GM19035 (cell line): ENCODE data around the gene BET1L.
"Not testable (repeated sequence)": the region's sequence is repeated elsewhere in the genome, so short reads cannot be mapped to it uniquely, and the experiment has no call there.

Experiments used
- ATAC-seq: cut with Tn5 transposase; IDR thresholded peaks from one replicate; pipeline ENCODE4 v1.9.1; 2021; ENCODE audit not compliant: unreplicated experiment

The BET1L gene

DNA sequence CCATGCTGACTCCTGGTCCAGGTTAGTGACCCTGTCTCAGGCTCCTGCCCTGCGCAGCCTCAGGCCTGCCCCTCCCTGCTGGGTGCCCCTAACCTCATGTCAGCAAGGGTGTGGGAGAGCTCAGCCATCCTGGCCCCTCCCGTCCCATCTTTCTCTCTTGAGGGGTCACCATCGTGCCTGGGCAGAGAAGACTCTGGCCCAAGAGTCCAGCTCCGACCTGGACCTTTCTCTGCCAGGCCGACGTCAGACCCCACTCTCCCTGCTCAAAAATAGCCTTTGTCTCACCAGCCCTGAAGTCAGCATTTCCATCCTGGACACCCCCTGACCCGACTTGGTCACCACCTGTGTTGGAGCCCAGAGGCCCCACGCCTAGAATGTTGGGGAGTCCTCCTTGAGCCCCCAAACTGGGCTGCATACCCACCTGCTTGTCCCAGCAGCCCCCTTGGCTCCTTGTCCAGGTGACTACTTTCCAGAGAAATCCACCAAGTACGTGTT lies 9.4 kb downstream of the BET1L start:
- ATAC-seq = no peak

DNA sequence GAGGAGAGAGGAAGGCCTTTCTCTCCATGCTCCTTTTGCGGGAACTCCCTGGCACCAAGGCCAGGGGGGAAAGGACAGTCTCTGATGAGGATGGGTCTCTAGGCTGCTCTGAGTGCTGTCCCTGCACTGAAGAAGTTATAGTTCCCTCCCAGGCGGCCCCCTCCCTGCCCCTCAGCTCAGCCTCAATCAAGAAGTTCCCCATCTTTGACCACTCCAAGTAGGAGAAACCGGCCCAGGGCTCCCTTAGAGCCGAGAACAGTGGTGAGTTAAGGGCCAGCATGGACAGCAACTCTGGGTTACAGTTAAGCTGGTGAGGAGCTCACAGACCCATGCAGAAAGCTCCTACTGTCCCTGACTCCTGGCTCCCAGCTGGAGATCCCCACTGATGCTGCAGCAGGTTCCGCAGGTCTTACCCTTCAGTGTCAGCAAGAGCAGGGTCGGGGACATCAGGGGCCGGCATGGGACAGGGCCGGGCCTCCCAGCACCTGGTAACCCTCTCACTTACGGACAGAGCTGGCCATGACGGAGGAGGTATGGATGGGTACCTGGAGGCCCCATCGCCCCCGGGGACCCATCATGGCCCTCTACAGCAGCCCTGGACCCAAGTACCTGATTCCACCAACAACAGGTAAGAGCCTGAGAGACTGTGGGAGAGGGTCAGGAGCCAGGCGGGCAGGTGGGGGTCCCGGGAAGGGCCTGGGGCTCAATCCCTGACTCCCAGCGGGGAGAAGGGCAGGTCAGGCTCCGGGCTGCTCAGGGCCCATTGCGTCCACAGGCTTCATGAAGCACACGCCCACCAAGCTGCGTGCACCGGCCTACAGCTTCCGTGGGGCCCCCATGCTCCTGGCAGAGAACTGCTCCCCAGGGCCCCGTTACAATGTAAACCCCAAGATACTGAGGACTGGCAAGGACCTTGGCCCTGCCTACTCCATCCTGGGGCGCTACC lies 10.1 kb downstream of the BET1L start:
- ATAC-seq = no peak

DNA sequence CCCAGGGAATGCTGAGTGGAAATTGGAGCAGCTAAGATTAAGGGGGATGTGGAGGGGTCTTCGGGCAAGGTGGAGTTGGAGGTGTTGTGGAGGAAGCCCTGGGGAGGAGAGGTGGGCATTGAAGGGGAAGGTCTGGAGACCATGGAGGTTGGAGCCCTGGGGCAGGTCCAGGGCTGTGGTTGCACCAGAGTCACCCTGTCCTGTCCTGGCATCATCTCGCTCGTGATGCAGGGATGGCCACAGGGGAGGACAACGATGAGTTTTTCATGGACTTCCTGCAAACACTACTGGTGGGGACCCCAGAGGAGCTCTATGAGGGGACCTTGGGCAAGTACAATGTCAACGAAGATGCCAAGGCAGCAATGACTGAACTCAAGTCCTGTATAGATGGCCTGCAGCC lies 13.7 kb downstream of the BET1L start:
- ATAC-seq = not testable (repeated sequence)

DNA sequence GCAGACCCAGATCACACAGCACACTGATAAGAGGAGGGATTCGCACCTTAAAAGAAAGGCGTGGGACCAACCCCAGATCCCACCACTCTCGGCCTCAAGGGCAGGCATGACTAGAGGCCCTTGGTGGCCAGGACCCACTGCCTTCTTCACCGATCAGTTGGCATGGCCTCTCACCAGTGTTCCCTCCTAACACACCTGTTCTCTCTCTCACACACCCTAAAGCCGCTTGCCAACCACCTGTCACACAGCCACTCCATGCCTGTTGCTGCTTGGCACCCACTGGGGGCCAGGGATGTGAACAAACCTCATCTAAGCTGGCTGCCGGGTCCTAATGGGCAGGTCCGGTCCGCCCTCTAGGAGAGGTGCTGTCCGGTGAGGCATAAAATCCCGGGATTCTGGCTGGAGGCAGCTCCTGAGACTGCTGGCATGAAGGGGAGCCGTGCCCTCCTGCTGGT lies 14.5 kb downstream of the BET1L start, which contains the start of gene SCGB1C1:
SCGB1C1 (plus strand) TSS at position 405 of the 455 bp plus-strand sequence; CDS start at position 427, 22 bp downstream.
- not testable (repeated sequence) for ATAC-seq

DNA sequence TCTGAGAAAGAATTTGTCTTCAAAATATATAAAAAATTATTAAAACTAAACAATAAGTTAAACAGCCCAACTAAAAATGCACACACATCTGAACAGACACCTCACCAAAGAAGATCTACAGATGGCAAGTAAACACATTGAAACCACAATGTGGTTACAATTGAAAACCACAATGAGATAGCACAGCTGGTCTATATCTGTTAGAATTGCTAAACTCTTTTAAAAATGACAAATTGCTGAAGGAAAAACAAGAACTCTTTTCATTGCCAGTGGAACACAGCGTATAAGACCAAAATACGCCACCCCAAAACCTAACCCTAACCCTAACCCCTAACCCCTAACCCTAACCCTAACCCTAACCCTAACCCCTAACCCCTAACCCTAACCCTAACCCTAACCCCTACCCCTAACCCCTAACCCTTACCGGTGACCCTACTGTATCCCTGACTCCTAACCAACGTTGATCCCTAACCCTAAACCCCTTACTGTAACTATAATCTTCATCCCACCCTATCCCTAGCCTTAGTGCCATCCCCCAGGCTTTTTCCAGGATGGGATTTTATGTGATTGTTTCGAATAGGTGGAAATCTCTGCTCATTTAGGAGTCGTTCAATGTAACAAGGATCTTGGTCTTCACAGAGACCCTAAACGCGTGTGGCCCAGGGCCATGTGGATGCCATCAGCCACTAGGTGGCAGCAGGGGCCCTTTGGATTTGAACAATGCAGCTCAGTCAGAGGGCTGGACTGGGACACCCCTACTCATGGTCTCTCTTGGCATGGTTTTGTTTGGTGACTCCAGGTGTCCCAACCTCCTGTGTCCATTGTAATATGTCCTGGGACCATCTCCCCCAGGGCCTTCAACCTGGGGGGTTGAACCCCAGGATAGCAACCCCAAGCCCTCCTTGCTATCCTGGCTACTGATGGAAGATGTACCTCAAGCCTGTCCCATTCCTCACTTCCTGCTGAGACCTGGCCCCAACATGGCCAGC lies 15.4 kb downstream of the BET1L start:
- ATAC-seq = not testable (repeated sequence)

DNA sequence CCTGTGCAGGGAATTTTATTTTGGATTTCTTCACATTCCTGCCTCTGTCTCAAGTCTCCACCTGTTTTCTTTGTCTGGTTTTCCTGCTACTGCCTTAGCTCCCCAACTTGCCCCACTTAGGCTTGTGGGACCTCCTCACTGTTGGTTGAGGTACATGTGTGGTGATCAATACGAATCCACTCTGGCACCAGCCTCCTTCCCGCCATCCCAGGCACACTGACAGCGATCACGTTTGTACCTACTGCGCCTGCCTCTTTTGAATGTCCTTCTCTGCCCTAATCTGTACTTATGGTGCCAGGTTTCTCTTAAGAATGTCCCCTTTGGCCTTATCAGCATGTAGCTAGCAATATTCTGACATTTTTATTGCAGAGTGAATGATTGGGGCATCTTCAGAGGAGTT lies 16.7 kb downstream of the BET1L start:
- not testable (repeated sequence) for ATAC-seq

DNA sequence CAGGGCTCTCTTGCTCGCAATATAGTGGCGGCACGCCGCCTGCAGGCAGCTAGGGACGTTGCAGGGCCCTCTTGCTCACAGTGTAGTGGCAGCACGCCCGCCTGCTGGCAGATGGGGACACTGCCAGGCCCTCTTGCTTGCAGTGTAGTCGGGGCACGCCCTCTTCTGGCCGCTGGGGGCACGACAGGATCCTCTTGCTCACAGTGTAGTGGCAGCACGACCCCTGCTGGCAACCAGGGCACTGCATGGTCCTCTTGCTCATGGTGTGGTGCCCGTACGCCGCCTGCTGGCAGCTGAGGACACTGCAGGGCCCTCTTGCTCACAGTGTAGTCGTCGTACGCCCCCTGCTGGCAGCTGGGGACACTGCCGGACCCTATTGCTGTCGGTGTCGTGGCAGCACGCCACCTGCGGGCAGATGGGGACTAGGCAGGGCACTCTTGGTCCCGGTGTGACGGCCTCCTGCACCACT lies 17.3 kb downstream of the BET1L start:
- peak; percentile 73 for ATAC-seq

DNA sequence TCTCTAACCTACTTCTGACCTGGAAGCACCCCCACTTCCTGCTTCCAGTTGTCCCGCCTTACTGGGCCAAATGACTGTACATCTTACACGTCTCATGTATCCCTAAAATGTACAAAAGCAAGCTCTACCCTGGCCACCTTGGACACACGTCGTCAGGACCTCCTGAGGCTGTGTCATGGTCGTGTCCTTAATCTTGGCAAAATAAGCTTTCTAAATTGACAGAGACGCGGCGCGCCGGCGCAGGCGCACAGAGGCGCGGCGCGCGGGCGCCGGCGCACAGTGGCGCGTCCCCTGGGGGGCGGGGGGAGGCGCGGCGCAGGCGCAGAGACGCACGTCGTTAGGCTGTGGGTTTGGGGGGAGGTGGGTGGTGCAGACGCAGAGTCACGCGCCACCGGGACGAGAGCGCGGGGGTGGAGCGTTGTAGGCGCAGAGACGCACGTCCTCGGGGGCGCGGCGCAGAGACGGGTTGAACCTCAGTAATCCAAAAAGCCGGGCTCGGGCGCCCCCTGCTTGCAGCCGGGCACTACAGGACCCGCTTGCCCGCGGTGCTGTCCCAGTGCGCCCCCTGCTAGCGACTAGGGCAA lies 17.9 kb downstream of the BET1L start:
- ATAC-seq = peak; percentile 12

DNA sequence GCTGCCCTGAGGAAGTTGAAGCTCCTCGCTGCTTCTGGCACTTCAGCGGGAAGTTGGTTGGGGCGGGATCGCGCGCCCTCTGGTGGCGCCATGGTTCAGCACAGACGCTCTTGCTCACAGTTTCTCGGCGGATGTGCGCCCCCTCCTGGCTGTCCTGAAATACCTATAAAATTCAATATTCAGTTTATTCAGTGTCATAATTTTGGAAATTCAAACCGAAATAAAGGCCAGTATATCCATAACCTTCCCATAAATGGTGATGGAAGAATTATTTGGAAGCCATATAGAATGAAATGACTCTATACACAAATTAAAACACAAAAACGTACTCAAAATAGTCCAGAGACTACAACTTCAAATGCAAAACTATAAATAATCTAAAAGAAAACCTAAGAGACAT lies 27.0 kb downstream of the BET1L start:
- ATAC-seq = not testable (repeated sequence)
